ENCODE results near the gene ECE1. TPM values are rescaled to one million over a fixed set of nuclear protein-coding genes. Genes with fewer than 3 reads are reported as not detected.
"Not testable (repeated sequence)": the region's sequence is repeated elsewhere in the genome, so short reads cannot be mapped to it uniquely, and the experiment has no call there.

ECE1 gene
- total and polyA plus RNA-seq, 2 of the 4 experiments (the other 2 are of a cell fraction): 61.8 to 124 TPM

- Histone ChIP-seq H3K4me1 (ENCODE audit: control insufficient read depth, insufficient read depth, low read length) (peaks cover 18% of the 10 kb centered on the region), H3K36me3 (ENCODE audit: control insufficient read depth, insufficient read depth, low read length) (peaks cover 9% of the 10 kb centered on the region), H3K23ac (ENCODE audit: low read depth, low read length) (0 out of 2 replicates have a peak overlapping the region, but pooled peaks have one; percentile 8), H2BK20ac (ENCODE audit: low read depth, low read length) (no peak overlapping the region), H3K14ac (replicated peaks; ENCODE audit: low read depth, low read length) (no peak overlapping the region), H2AK5ac (ENCODE audit: low read depth, low read length) (peak overlapping the region; percentile 17; the same call in 1 of the 2 replicates), H3K9me1 (ENCODE audit: insufficient read depth, low read length) (0 out of 2 replicates have a peak, but pooled peaks cover 5% of the 10 kb centered on the region), H2BK120ac (ENCODE audit: low read depth, low read length) (no peak overlapping the region), H3K9me3 (ENCODE audit: control insufficient read depth, insufficient read depth, low read length) (no peaks in the 10 kb centered on the region), H4K20me1 (ENCODE audit: insufficient read depth, low read length) (no peaks in the 10 kb centered on the region), H3K27ac (ENCODE audit: insufficient read depth, low read length) (no peak overlapping the region), H4K91ac (ENCODE audit: insufficient read depth, low read depth, low read length) (no peak overlapping the region), H3K4ac (ENCODE audit: low read depth, low read length) (no peak overlapping the region), H3K56ac (ENCODE audit: extremely low read depth, insufficient read depth, low read length) (no peak overlapping the region), H3K79me1 (ENCODE audit: low read depth in 1 of 2, low read length in 2 of 2) (peaks cover 34 to 72% of the 10 kb centered on the region in 2 experiments), H4K8ac (ENCODE audit: low read depth in 2 of 2, low read length in 2 of 2) (no peak overlapping the region), H2BK5ac (ENCODE audit: low read depth, low read length, poor library complexity, severe bottlenecking) (no peak overlapping the region), H4K5ac (ENCODE audit: low read depth, low read length) (no peak overlapping the region), H3K4me3 (ENCODE audit: insufficient read depth, low read depth, low read length) (no peak overlapping the region), H2AK9ac (replicated peaks; ENCODE audit: low read depth, low read length, poor library complexity) (no peak overlapping the region), H3K18ac (ENCODE audit: low read depth, low read length) (no peak overlapping the region), H3K4me2 (ENCODE audit: low read depth, low read length) (no peak overlapping the region), H2AFZ (replicated peaks; ENCODE audit: low read length, poor library complexity) (no peak overlapping the region), H2BK15ac (ENCODE audit: low read depth, low read length) (no peak overlapping the region), H3K9ac (ENCODE audit: low read depth, low read length) (no peak overlapping the region), H3K27me3 (ENCODE audit: control insufficient read depth, insufficient read depth, low read length) (no peaks in the 10 kb centered on the region)
- TF ChIP-seq FOS (IDR thresholded peaks at IDR 0.05; ENCODE audit: low read depth, low read length): no peak
- TF ChIP-seq CEBPB (IDR thresholded peaks at IDR 0.05; ENCODE audit: low read depth, low read length): no peak
- no peak for TF ChIP-seq MXI1 (IDR thresholded peaks at IDR 0.05; ENCODE audit: borderline replicate concordance, low read depth, low read length)
- no peak for TF ChIP-seq RCOR1 (IDR thresholded peaks at IDR 0.05; ENCODE audit: insufficient replicate concordance, low read length)
- TF ChIP-seq MAFK (IDR thresholded peaks at IDR 0.05; ENCODE audit: low read depth, low read length): no peak
- TF ChIP-seq RAD21 (IDR thresholded peaks at IDR 0.05; ENCODE audit: low read length): no peak
- TF ChIP-seq CHD1 (IDR thresholded peaks at IDR 0.05; ENCODE audit: low read depth, low read length): no peak
- no peak for TF ChIP-seq SMC3 (IDR thresholded peaks at IDR 0.05; ENCODE audit: low read depth, low read length)
- dilution Hi-C loops (cut with HindIII; ENCODE audit: low sequenced_read_pairs, unreplicated experiment) (no loop called here), intact Hi-C loops (cut with micrococcal nuclease) (no loop called here), in situ Hi-C loops (cut with MboI; ENCODE audit: low sequenced_read_pairs) (no loop called here)
- BruUV-seq (replicated peaks): no TSS peak
- DNase-seq (no peak), ATAC-seq (ENCODE audit: low read depth) (no peak)
- ChIA-PET POLR2A (ENCODE audit: unreplicated experiment) (no interaction called here), CTCF (no interaction called here)
- WGBS, 2 experiments (ENCODE audit: extremely low coverage in 2 of 2, insufficient read length in 1 of 2): 60% methylated on average over 1 of the region's 8 CpGs; no CpG with 5 or more reads in 1 of the 2 experiments
Observed at GRCh38 chr1:21287905-21288514, 2.3 kb downstream of the ECE1 start.

DNA sequence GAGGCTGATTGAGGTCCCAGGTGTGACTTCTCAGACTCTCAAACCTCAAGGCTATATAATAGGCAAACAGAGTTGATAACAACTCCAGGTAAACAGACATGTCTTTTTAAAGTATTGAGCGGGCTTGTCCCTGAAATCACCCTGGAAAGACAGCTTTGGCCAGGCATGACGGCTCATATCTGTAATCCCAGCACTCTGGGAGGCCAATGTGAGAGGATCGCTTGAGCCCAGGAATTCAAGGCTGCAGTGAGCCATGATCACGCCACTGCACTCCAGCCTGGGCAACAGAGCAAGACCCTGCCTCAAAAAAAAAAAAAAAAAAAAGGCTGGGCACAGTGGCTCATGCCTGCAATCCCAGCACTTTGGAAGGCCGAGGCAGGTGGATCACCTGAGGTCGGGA is 4.9 kb downstream of the ECE1 start:
- H4K91ac ChIP-seq (ENCODE audit: insufficient read depth, low read depth, low read length); H3K56ac ChIP-seq (ENCODE audit: extremely low read depth, insufficient read depth, low read length); H3K18ac ChIP-seq (ENCODE audit: low read depth, low read length); ATAC-seq (ENCODE audit: low read depth); H3K4me3 ChIP-seq (ENCODE audit: insufficient read depth, low read depth, low read length); H4K20me1 ChIP-seq (ENCODE audit: insufficient read depth, low read length); DNase-seq; H3K36me3 ChIP-seq (ENCODE audit: control insufficient read depth, insufficient read depth, low read length); H2BK15ac ChIP-seq (ENCODE audit: low read depth, low read length); intact Hi-C loops (cut with micrococcal nuclease); H2AFZ ChIP-seq (replicated peaks; ENCODE audit: low read length, poor library complexity); H2BK120ac ChIP-seq (ENCODE audit: low read depth, low read length); in situ Hi-C loops (cut with MboI; ENCODE audit: low sequenced_read_pairs); H3K23ac ChIP-seq (ENCODE audit: low read depth, low read length); H3K4ac ChIP-seq (ENCODE audit: low read depth, low read length); H2AK5ac ChIP-seq (ENCODE audit: low read depth, low read length); H3K27me3 ChIP-seq (ENCODE audit: control insufficient read depth, insufficient read depth, low read length); H3K9ac ChIP-seq (ENCODE audit: low read depth, low read length); H4K5ac ChIP-seq (ENCODE audit: low read depth, low read length); H3K4me2 ChIP-seq (ENCODE audit: low read depth, low read length); H2BK20ac ChIP-seq (ENCODE audit: low read depth, low read length); H2AK9ac ChIP-seq (replicated peaks; ENCODE audit: low read depth, low read length, poor library complexity); POLR2A ChIA-PET (ENCODE audit: unreplicated experiment); H2BK5ac ChIP-seq (ENCODE audit: low read depth, low read length, poor library complexity, severe bottlenecking); H4K8ac ChIP-seq (ENCODE audit: low read depth in 2 of 2, low read length in 2 of 2); BruUV-seq (replicated peaks); H3K9me3 ChIP-seq (ENCODE audit: control insufficient read depth, insufficient read depth, low read length); H3K14ac ChIP-seq (replicated peaks; ENCODE audit: low read depth, low read length); dilution Hi-C loops (cut with HindIII; ENCODE audit: low sequenced_read_pairs, unreplicated experiment); H3K27ac ChIP-seq (ENCODE audit: insufficient read depth, low read length): not testable (repeated sequence)
- Histone ChIP-seq H3K79me1 (ENCODE audit: low read depth in 1 of 2, low read length in 2 of 2) (peaks cover 19 to 65% of the 10 kb centered on the region in 2 experiments), H3K4me1 (ENCODE audit: control insufficient read depth, insufficient read depth, low read length) (peaks cover 11% of the 10 kb centered on the region), H3K9me1 (ENCODE audit: insufficient read depth, low read length) (peaks cover 11% of the 10 kb centered on the region)
- CTCF ChIA-PET: interaction anchor here (0.6 kb wide), 1 partner anchor 158 kb away, joined by 3 read pairs; no protein-coding TSS in a partner anchor
- 82% methylated on average over 4 of the region's 6 CpGs; no CpG with 5 or more reads in 1 of the 2 experiments for WGBS, 2 experiments (ENCODE audit: extremely low coverage in 2 of 2, insufficient read length in 1 of 2)

Measured in IMR-90 (cell line).